ENCODE results near the gene LRRC15. TPM values are rescaled to one million over a fixed set of nuclear protein-coding genes. Genes with fewer than 3 reads are reported as not detected.

LRRC15 gene
- total and polyA plus RNA-seq, 2 experiments from 2014 or later, result 0.05 to 0.14 TPM

DNA sequence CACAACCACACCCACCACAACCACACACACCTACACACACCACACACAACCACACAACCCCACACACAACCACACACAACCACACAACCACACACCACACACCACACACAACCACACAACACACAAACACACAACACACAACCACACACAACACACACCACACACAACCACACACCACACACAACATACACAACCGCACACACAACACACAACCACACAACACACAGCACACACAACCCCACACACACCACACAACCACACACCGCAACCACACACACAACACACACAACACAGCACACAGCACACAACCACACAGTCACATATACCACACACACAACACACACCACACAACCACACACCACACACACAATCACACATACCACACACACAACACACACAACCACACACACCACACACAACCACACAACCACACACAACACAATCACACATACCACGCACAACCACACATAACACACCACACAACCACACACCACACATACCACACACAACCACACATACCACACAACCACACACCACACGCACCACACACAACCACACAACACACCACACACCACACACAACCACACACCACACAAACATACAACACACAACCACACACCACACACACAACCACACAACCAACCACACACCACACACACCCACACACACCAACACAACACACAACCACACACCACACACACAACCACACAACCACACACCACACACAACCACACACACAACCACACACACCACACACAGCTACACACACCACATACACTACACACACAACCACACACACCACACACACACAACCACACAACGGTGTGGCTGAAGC lies 42.1 kb downstream of the LRRC15 start:
- no peak for DNase-seq (ENCODE audit: low spot score)
- Mint-ChIP-seq H3K4me3 (no peak overlapping the region), H3K9me3 (peaks cover 12% of the 10 kb centered on the region; the same call in 2 of the 3 replicates), H3K36me3 (ENCODE audit: low read depth) (peaks cover 5% of the 10 kb centered on the region; the same call in 2 of the 3 replicates), H3K27me3 (ENCODE audit: insufficient read depth, low read depth, poor library complexity) (peaks cover 14% of the 10 kb centered on the region), H3K4me1 (peaks cover 11% of the 10 kb centered on the region), H3K27ac (no peak overlapping the region)
- Histone ChIP-seq H3K27ac (ENCODE audit: low read depth) (no peak overlapping the region), H3K79me2 (replicated peaks; ENCODE audit: insufficient read depth) (no peaks in the 10 kb centered on the region), H4K20me1 (replicated peaks; ENCODE audit: insufficient read depth) (no peaks in the 10 kb centered on the region), H3F3A (replicated peaks; ENCODE audit: low read depth) (peaks cover 42% of the 10 kb centered on the region), H3K9me2 (ENCODE audit: insufficient read depth) (0 out of 2 replicates have a peak, but pooled peaks cover 7% of the 10 kb centered on the region), H3K27me3 (ENCODE audit: insufficient read depth) (peaks cover 6% of the 10 kb centered on the region), H3K4me1 (ENCODE audit: insufficient read depth) (no peaks in the 10 kb centered on the region), H3K36me3 (ENCODE audit: insufficient read depth) (no peaks in the 10 kb centered on the region), H2AFZ (no peak overlapping the region), H3K4me2 (no peak overlapping the region), H3K4me3 (no peak overlapping the region)
- TF ChIP-seq, protein P1, sequence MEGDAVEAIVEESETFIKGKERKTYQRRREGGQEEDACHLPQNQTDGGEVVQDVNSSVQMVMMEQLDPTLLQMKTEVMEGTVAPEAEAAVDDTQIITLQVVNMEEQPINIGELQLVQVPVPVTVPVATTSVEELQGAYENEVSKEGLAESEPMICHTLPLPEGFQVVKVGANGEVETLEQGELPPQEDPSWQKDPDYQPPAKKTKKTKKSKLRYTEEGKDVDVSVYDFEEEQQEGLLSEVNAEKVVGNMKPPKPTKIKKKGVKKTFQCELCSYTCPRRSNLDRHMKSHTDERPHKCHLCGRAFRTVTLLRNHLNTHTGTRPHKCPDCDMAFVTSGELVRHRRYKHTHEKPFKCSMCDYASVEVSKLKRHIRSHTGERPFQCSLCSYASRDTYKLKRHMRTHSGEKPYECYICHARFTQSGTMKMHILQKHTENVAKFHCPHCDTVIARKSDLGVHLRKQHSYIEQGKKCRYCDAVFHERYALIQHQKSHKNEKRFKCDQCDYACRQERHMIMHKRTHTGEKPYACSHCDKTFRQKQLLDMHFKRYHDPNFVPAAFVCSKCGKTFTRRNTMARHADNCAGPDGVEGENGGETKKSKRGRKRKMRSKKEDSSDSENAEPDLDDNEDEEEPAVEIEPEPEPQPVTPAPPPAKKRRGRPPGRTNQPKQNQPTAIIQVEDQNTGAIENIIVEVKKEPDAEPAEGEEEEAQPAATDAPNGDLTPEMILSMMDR (conservative IDR thresholded peaks at IDR 0.05; ENCODE audit: low read depth in 2 of 2), result no peak
- TF ChIP-seq STAT1 (IDR thresholded peaks at IDR 0.05; ENCODE audit: unreplicated experiment), result no peak
- TF ChIP-seq, protein P2, sequence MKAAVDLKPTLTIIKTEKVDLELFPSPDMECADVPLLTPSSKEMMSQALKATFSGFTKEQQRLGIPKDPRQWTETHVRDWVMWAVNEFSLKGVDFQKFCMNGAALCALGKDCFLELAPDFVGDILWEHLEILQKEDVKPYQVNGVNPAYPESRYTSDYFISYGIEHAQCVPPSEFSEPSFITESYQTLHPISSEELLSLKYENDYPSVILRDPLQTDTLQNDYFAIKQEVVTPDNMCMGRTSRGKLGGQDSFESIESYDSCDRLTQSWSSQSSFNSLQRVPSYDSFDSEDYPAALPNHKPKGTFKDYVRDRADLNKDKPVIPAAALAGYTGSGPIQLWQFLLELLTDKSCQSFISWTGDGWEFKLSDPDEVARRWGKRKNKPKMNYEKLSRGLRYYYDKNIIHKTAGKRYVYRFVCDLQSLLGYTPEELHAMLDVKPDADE (IDR thresholded peaks at IDR 0.05), result no peak
- no peak for ATAC-seq

DNA sequence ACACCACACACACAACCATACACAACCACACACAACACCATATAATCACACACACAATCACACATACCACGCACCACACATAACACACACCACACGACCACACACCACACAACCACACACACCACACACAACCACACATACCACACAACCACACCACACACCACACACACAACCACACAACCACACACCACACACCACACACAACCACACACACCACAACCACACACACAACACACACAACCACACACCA lies 42.6 kb downstream of the LRRC15 start:
- peaks cover 9% of the 10 kb centered on the region; the same call in 2 of the 3 replicates for H3K36me3 Mint-ChIP-seq (ENCODE audit: low read depth)
- Histone ChIP-seq H3K4me1 (ENCODE audit: insufficient read depth) (no peaks in the 10 kb centered on the region), H3K27ac (ENCODE audit: low read depth) (no peak overlapping the region), H4K20me1 (replicated peaks; ENCODE audit: insufficient read depth) (no peaks in the 10 kb centered on the region), H3K79me2 (replicated peaks; ENCODE audit: insufficient read depth) (no peaks in the 10 kb centered on the region), H3K9me2 (ENCODE audit: insufficient read depth) (0 out of 2 replicates have a peak, but pooled peaks cover 7% of the 10 kb centered on the region), H3F3A (replicated peaks; ENCODE audit: low read depth) (peaks cover 42% of the 10 kb centered on the region), H3K36me3 (ENCODE audit: insufficient read depth) (no peaks in the 10 kb centered on the region), H3K27me3 (ENCODE audit: insufficient read depth) (peaks cover under 1% of the 10 kb centered on the region; the same call in 1 of the 2 replicates), H3K4me2 (no peak overlapping the region), H3K4me3 (no peak overlapping the region), H2AFZ (no peak overlapping the region)
- DNase-seq (ENCODE audit: low spot score), result no peak
- ATAC-seq, result no peak
- H3K27me3 Mint-ChIP-seq (ENCODE audit: insufficient read depth, low read depth, poor library complexity), result peaks cover 18% of the 10 kb centered on the region
- no peak overlapping the region for H3K4me3 Mint-ChIP-seq
- no peak overlapping the region for H3K27ac Mint-ChIP-seq
- H3K9me3 Mint-ChIP-seq, result peaks cover 17% of the 10 kb centered on the region
- H3K4me1 Mint-ChIP-seq, result peaks cover 11% of the 10 kb centered on the region
- TF ChIP-seq STAT1 (IDR thresholded peaks at IDR 0.05; ENCODE audit: unreplicated experiment) (no peak), EZH2phosphoT487 (IDR thresholded peaks at IDR 0.05; ENCODE audit: unreplicated experiment) (no peak), JUNB (IDR thresholded peaks at IDR 0.05; ENCODE audit: unreplicated experiment) (no peak), NANOG (IDR thresholded peaks at IDR 0.05; ENCODE audit: borderline replicate concordance) (no peak), ZNF331 (CRISPR knock-in tag; IDR thresholded peaks at IDR 0.05; ENCODE audit: low read depth) (no peak)
- TF ChIP-seq, protein P1 (conservative IDR thresholded peaks at IDR 0.05; ENCODE audit: low read depth in 2 of 2), result no peak
- TF ChIP-seq, protein P3, sequence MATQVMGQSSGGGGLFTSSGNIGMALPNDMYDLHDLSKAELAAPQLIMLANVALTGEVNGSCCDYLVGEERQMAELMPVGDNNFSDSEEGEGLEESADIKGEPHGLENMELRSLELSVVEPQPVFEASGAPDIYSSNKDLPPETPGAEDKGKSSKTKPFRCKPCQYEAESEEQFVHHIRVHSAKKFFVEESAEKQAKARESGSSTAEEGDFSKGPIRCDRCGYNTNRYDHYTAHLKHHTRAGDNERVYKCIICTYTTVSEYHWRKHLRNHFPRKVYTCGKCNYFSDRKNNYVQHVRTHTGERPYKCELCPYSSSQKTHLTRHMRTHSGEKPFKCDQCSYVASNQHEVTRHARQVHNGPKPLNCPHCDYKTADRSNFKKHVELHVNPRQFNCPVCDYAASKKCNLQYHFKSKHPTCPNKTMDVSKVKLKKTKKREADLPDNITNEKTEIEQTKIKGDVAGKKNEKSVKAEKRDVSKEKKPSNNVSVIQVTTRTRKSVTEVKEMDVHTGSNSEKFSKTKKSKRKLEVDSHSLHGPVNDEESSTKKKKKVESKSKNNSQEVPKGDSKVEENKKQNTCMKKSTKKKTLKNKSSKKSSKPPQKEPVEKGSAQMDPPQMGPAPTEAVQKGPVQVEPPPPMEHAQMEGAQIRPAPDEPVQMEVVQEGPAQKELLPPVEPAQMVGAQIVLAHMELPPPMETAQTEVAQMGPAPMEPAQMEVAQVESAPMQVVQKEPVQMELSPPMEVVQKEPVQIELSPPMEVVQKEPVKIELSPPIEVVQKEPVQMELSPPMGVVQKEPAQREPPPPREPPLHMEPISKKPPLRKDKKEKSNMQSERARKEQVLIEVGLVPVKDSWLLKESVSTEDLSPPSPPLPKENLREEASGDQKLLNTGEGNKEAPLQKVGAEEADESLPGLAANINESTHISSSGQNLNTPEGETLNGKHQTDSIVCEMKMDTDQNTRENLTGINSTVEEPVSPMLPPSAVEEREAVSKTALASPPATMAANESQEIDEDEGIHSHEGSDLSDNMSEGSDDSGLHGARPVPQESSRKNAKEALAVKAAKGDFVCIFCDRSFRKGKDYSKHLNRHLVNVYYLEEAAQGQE (IDR thresholded peaks at IDR 0.05; ENCODE audit: unreplicated experiment), result no peak
